Measurements from ENCODE around the gene PYY. TPM values are rescaled to one million over a fixed set of nuclear protein-coding genes. Genes with fewer than 3 reads are reported as not detected.
"Not testable (repeated sequence)": the region's sequence is repeated elsewhere in the genome, so short reads cannot be mapped to it uniquely, and the experiment has no call there.

Gene PYY
- polyA plus RNA-seq, 3 donors from 2014 or later: not detected

DNA sequence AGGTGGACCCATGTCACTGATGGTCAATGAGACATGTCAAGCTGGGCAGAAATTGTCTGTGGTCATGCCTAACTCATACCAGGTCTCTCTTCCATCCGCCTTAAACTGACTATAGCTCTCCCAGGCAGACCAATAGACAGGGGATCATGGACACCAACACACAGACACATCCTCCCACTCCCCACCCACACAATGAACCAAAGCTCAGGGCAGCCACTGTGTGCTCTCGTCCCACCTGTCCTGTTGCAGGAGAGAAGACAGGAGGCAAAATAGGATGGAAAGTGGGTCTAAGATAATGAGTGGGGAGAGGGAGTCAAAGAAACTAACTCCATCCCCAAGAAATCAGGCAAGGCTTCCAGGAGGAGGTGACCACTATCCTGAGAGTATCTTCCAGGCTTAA, 3.2 kb downstream of the PYY start:
- H3K36me3 Mint-ChIP-seq: no peaks in the 10 kb centered on the region
- no peak overlapping the region for H3K4me3 Mint-ChIP-seq
- no peak overlapping the region for H3K27ac Mint-ChIP-seq
- H3K4me1 Mint-ChIP-seq: no peaks in the 10 kb centered on the region
- no peaks in the 10 kb centered on the region for H3K9me3 Mint-ChIP-seq
- H3K27me3 Mint-ChIP-seq (ENCODE audit: low read depth in 3 of 3): peaks cover 13 to 20% (median 14%) of the 10 kb centered on the region in 3 donors
- DNase-seq: no peak

DNA sequence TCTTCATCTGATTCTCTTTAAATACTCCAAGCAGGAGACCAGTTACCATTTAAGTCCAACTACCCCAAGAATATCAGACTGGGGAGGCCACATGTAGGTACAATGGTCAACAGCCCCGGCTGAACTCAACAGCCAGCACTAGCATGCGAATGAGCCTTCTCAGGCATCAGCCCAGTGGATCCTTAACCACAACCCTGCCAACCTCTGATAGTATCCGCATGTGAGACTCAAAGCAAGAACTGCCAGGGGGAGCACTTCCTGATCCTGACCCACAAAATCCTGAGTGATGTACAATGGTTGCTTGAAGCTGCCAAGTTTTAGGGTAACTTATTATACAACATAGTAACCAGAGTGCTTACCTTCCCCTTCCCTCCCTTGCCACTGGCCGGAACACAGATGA, 4.0 kb downstream of the PYY start:
- H3K27ac Mint-ChIP-seq: no peak overlapping the region
- DNase-seq: no peak
- H3K36me3 Mint-ChIP-seq: no peaks in the 10 kb centered on the region

GRCh38 chr17:43946781-43947180, 7.0 kb downstream of the PYY start:
- Mint-ChIP-seq H3K27ac (no peak overlapping the region), H3K36me3 (no peaks in the 10 kb centered on the region), H3K4me3 (no peak overlapping the region), H3K9me3 (no peaks in the 10 kb centered on the region), H3K4me1 (peaks cover 1 to 6% of the 10 kb centered on the region in 2 donors), H3K27me3 (ENCODE audit: low read depth in 3 of 3) (peaks cover 13 to 19% (median 14%) of the 10 kb centered on the region in 3 donors)
- DNase-seq: no peak

More for the DNA sequence above, 4.0 kb downstream of the PYY start:
- H3K27me3 Mint-ChIP-seq (ENCODE audit: low read depth in 3 of 3): peaks cover 11 to 20% (median 13%) of the 10 kb centered on the region in 3 donors
- no peak overlapping the region for H3K4me3 Mint-ChIP-seq
- H3K4me1 Mint-ChIP-seq: no peaks in the 10 kb centered on the region
- no peaks in the 10 kb centered on the region for H3K9me3 Mint-ChIP-seq

- peaks cover 8 to 14% (median 10%) of the 10 kb centered on the region in 3 donors for H3K27me3 Mint-ChIP-seq (ENCODE audit: low read depth in 3 of 3)
- no peak for DNase-seq
- no peaks in the 10 kb centered on the region for H3K36me3 Mint-ChIP-seq
Measured at GRCh38 chr17:43945074-43945829, 8.5 kb downstream of the PYY start.

DNA sequence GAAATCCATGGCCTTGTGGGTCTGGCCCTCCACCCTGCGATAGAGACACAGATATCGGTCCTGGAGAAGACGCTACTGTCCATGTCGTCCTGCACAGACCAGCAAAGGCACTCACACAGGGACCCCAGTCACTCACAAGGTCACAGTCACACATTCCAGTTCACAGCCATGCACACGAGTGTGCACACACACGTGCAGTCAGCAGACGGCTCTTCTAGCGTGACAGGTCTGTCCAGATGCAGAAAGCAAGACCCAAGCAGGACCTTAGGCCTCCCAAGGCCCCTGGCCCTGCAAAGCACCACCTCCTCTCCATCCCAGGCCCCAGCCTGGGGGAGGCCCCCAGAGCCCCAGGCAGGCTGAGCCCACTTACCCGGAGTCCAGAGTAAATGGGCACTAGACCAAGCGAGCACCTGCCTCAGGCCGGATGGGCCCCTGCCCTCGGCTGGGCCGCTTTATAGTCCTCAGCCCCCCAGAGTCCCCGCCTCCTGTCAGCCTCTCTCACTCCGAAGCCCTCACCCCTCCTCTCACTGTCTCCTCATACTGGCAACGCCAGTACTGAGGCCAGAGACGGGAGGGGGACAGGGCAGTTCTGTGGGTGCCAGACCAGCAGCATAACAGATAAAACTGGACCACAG, 11.6 kb downstream of the PYY start, which contains the start of gene PPY:
PPY (minus strand) TSS at position 426 of the 635 bp plus-strand sequence. CDS start 822 bp downstream, outside the sequence.
- no peaks in the 10 kb centered on the region for H3K9me3 Mint-ChIP-seq
- H3K27ac Mint-ChIP-seq: peak within 1 kb of the TSS in 1 of 6 donors; percentile 46
- peaks cover 9 to 11% of the 10 kb centered on the region in 2 donors for H3K4me1 Mint-ChIP-seq
- no peak for DNase-seq
- no peak within 1 kb of the TSS for H3K4me3 Mint-ChIP-seq
- no peaks in the 10 kb centered on the region for H3K36me3 Mint-ChIP-seq
- H3K27me3 Mint-ChIP-seq (ENCODE audit: low read depth in 3 of 3): peaks cover 3 to 11% (median 10%) of the 10 kb centered on the region in 3 donors

More at GRCh38 chr17:43945074-43945829, 8.5 kb downstream of the PYY start:
- Mint-ChIP-seq H3K9me3 (no peaks in the 10 kb centered on the region), H3K4me3 (no peak overlapping the region), H3K27ac (no peak overlapping the region), H3K4me1 (peaks cover 1 to 6% of the 10 kb centered on the region in 2 donors)

GRCh38 chr17:43940630-43941029, 13.1 kb downstream of the PYY start:
- Mint-ChIP-seq H3K4me3 (no peak overlapping the region), H3K9me3 (no peaks in the 10 kb centered on the region), H3K27me3 (ENCODE audit: low read depth in 3 of 3) (peaks cover 3 to 15% (median 11%) of the 10 kb centered on the region in 3 donors), H3K36me3 (no peaks in the 10 kb centered on the region), H3K27ac (no peak overlapping the region), H3K4me1 (peaks cover 11 to 12% of the 10 kb centered on the region in 2 donors)
- no peak for DNase-seq

GRCh38 chr17:43939886-43940285, 13.9 kb downstream of the PYY start:
- H3K36me3 Mint-ChIP-seq: no peaks in the 10 kb centered on the region
- DNase-seq: no peak
- H3K4me3 Mint-ChIP-seq: peak overlapping the region in 1 of 5 donors; percentile 36
- peaks cover 11 to 12% of the 10 kb centered on the region in 2 donors for H3K4me1 Mint-ChIP-seq
- no peak overlapping the region for H3K27ac Mint-ChIP-seq
- H3K27me3 Mint-ChIP-seq (ENCODE audit: low read depth in 3 of 3): peaks cover 3 to 15% (median 11%) of the 10 kb centered on the region in 3 donors
- H3K9me3 Mint-ChIP-seq: no peaks in the 10 kb centered on the region

- DNase-seq, H3K27ac Mint-ChIP-seq, H3K36me3 Mint-ChIP-seq, H3K9me3 Mint-ChIP-seq: not testable (repeated sequence)
- Mint-ChIP-seq H3K4me1 (peaks cover 11 to 12% of the 10 kb centered on the region in 2 donors), H3K27me3 (ENCODE audit: low read depth in 3 of 3) (peaks cover 3 to 17% (median 11%) of the 10 kb centered on the region in 3 donors), H3K4me3 (peak overlapping the region in 2 of 5 donors; percentile 23 to 36)
Measured at GRCh38 chr17:43939452-43939851, 14.3 kb downstream of the PYY start.

- H3K4me1 Mint-ChIP-seq: peaks cover 8 to 11% of the 10 kb centered on the region in 2 donors
- no peak overlapping the region for H3K27ac Mint-ChIP-seq
- DNase-seq: no peak
- peak overlapping the region in 2 of 5 donors; percentile 36 for H3K4me3 Mint-ChIP-seq
- no peaks in the 10 kb centered on the region for H3K36me3 Mint-ChIP-seq
- no peaks in the 10 kb centered on the region for H3K9me3 Mint-ChIP-seq
- H3K27me3 Mint-ChIP-seq (ENCODE audit: low read depth in 3 of 3): peaks cover 3 to 12% (median 9%) of the 10 kb centered on the region in 3 donors
Measured at GRCh38 chr17:43938838-43939182, 14.9 kb downstream of the PYY start.

DNA sequence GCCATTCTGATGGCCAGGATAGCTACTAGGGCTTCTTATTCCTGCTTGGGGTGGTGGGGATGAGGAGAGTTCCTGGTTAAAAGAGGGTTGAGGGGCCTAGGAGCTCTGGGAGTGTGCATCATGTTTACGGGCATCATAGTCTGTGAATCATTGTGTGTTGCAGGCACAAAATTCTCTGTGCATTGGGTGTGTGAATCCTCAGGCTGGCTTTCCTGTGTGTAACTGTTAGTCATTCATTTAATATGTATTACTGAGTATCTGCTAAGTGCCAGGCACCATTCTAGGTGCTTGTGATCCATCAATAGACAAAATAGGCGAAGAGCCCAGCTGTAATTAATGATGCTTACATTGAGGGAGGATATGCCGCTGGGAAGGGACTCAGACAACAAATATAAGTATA, 17.3 kb downstream of the PYY start:
- peaks cover 5 to 11% of the 10 kb centered on the region in 2 donors for H3K4me1 Mint-ChIP-seq
- no peak overlapping the region for H3K27ac Mint-ChIP-seq
- no peaks in the 10 kb centered on the region for H3K9me3 Mint-ChIP-seq
- H3K36me3 Mint-ChIP-seq: no peaks in the 10 kb centered on the region
- DNase-seq: no peak
- H3K27me3 Mint-ChIP-seq (ENCODE audit: low read depth in 3 of 3): peaks cover 3 to 14% (median 10%) of the 10 kb centered on the region in 3 donors
- H3K4me3 Mint-ChIP-seq: peak overlapping the region in 3 of 5 donors; percentile 2 to 31 (median 10)

DNA sequence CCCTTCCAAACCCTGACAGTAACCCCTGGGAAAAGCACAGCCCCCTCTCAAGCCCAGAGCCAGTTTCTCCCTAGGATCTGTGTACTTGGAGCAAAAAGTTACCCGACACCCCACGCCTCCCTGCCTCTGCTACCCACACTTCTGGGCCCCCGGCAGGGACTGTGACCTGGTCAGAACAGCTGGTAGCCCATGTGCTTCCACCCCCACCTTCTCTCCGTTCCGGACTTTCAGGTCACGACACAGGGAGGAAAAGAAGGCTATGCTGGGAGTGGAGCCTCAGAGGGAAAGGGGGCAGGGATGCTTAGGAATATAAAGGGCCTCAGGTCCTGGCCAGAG, 17.8 kb downstream of the PYY start:
- H3K4me3 Mint-ChIP-seq: no peak overlapping the region
- peaks cover 5 to 11% of the 10 kb centered on the region in 2 donors for H3K4me1 Mint-ChIP-seq
- no peaks in the 10 kb centered on the region for H3K9me3 Mint-ChIP-seq
- DNase-seq: no peak
- H3K27ac Mint-ChIP-seq: no peak overlapping the region
- no peaks in the 10 kb centered on the region for H3K36me3 Mint-ChIP-seq
- H3K27me3 Mint-ChIP-seq (ENCODE audit: low read depth in 3 of 3): peaks cover 4 to 14% (median 13%) of the 10 kb centered on the region in 3 donors

GRCh38 chr17:43935204-43935925, 18.4 kb downstream of the PYY start:
- DNase-seq: no peak
- H3K4me3 Mint-ChIP-seq: no peak overlapping the region
- H3K4me1 Mint-ChIP-seq: peaks cover 5 to 11% of the 10 kb centered on the region in 2 donors
- no peak overlapping the region for H3K27ac Mint-ChIP-seq
- peaks cover 4 to 14% (median 11%) of the 10 kb centered on the region in 3 donors for H3K27me3 Mint-ChIP-seq (ENCODE audit: low read depth in 3 of 3)
- no peaks in the 10 kb centered on the region for H3K36me3 Mint-ChIP-seq
- no peaks in the 10 kb centered on the region for H3K9me3 Mint-ChIP-seq

- Mint-ChIP-seq H3K27ac (no peak overlapping the region), H3K9me3 (no peaks in the 10 kb centered on the region), H3K27me3 (ENCODE audit: low read depth in 3 of 3) (peaks cover 4 to 17% (median 6%) of the 10 kb centered on the region in 3 donors), H3K36me3 (no peaks in the 10 kb centered on the region), H3K4me3 (no peak overlapping the region), H3K4me1 (peaks cover 7 to 12% of the 10 kb centered on the region in 2 donors)
- DNase-seq: no peak
Measured at GRCh38 chr17:43932923-43933322, 20.8 kb downstream of the PYY start.

DNA sequence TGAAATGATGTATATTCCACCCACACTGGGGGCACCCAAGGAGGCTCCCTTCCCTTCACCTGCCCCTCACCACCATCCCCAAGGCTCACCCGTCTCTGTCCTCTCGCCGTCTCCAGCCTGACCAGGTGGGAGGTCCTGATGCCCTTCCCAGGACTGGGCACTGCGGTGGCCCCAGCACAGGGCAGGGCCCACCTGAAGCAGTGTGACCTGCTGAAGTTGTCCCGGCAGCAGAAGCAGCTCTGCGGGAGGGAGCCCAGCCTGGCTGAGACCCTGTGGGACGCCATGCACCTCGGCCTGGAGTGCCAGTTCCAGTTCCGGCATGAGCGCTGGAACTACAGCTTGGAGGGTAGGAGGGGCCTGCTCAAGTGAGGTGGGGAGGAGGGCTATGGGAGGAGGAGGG, 21.4 kb downstream of the PYY start:
- DNase-seq: no peak
- H3K27me3 Mint-ChIP-seq (ENCODE audit: low read depth in 3 of 3): peaks cover 4 to 19% (median 9%) of the 10 kb centered on the region in 3 donors

More for the DNA sequence above, 21.4 kb downstream of the PYY start:
- Mint-ChIP-seq H3K36me3 (no peaks in the 10 kb centered on the region), H3K27ac (no peak overlapping the region), H3K4me3 (no peak overlapping the region), H3K4me1 (peaks cover 11 to 16% of the 10 kb centered on the region in 2 donors), H3K9me3 (no peaks in the 10 kb centered on the region)
